Cardiac muscle cell (in vitro differentiated cells and primary cell): ENCODE measurements around the gene OR11A1. TPM values are rescaled to one million over a fixed set of nuclear protein-coding genes. Genes with fewer than 3 reads are reported as not detected.

Source experiments
- DNase-seq, 2 donors: peaks; one replicate each; pipeline versions ENCODE4 v3.0.0 to v3.0.0-alpha.2; 2010 to 2017; ENCODE audit warnings: low read depth in 1 of 2, low spot score in 1 of 2
- H3K27ac ChIP-seq: fragments of 200-600 bp; sonication (generic); 2 replicates; pipeline ENCODE4 v1.5.1; 2016
- H3K27me3 ChIP-seq: fragments of 200-600 bp; sonication (generic); 2 replicates; pipeline ENCODE4 v1.6.0; 2016; ENCODE audit warnings: control low read depth
- H3K36me3 ChIP-seq: fragments of 200-600 bp; sonication (generic); 2 replicates; pipeline ENCODE4 v1.5.1; 2016; ENCODE audit warnings: control low read depth
- H3K4me1 ChIP-seq: fragments of 200-600 bp; sonication (generic); 2 replicates; pipeline ENCODE4 v1.8.1; 2017; ENCODE audit warnings: low read depth, mild to moderate bottlenecking, mixed run types
- H3K4me3 ChIP-seq: fragments of 200-600 bp; sonication (generic); 2 replicates; pipeline ENCODE4 v1.5.1; 2016; ENCODE audit warnings: mild to moderate bottlenecking
- H3K9me3 ChIP-seq: fragments of 200-600 bp; sonication (generic); 2 replicates; pipeline ENCODE4 v1.5.1; 2017; ENCODE audit warnings: low read depth, mild to moderate bottlenecking, control low read depth
- CTCF ChIP-seq: IDR thresholded peaks from 2 replicates; pipeline ENCODE4 v1.5.1; 2012; ENCODE audit warnings: low read depth, mild to moderate bottlenecking, low read length
- polyA plus RNA-seq: library from polyadenylated mRNA; unstranded; fragments of >200 nt; fragmentation: Nextera tagmentation; extraction: Ambion mirVana; gene quantifications from 2 replicates; pipeline ENCODE4 v1.2.1, GENCODE V29; 2016
- total RNA-seq: library from RNA; depleted of rRNA; stranded (reverse); fragments of >200 nt; gene quantifications from 2 replicates; pipeline ENCODE4 v1.2.3, GENCODE V29; 2016

Gene OR11A1
- total and polyA plus RNA-seq, 2 experiments from 2014 or later: not detected

- Histone ChIP-seq H3K9me3 (no peaks in the 10 kb centered on the region), H3K4me3 (no peak overlapping the region), H3K27ac (no peak overlapping the region), H3K36me3 (no peaks in the 10 kb centered on the region), H3K27me3 (no peaks in the 10 kb centered on the region), H3K4me1 (no peaks in the 10 kb centered on the region)
- TF ChIP-seq CTCF: no peak
- no peak for DNase-seq
These were observed 32.0 kb upstream of the OR11A1 start for GRCh38 chr6:29488874-29489273.

- no peak for DNase-seq
- no peak within 1 kb of the TSS for H3K27ac ChIP-seq
- no peak within 1 kb of the TSS for H3K4me3 ChIP-seq
- no peaks in the 10 kb centered on the region for H3K9me3 ChIP-seq
- TF ChIP-seq CTCF: no peak
- no peaks in the 10 kb centered on the region for H3K4me1 ChIP-seq
- no peaks in the 10 kb centered on the region for H3K36me3 ChIP-seq
- no peaks in the 10 kb centered on the region for H3K27me3 ChIP-seq
These were observed 30.8 kb upstream of the OR11A1 start, which contains the start of gene MAS1L for GRCh38 chr6:29487660-29488059. Gene MAS1L (minus strand): TSS chr6:29487956. CDS start chr6:29487902, 54 bp downstream.

GRCh38 chr6:29487131-29487530 lies 30.3 kb upstream of the OR11A1 start:
- no peak for DNase-seq
- Histone ChIP-seq H3K4me1 (no peaks in the 10 kb centered on the region), H3K9me3 (no peaks in the 10 kb centered on the region), H3K27ac (no peak overlapping the region), H3K27me3 (no peaks in the 10 kb centered on the region), H3K36me3 (no peaks in the 10 kb centered on the region), H3K4me3 (no peak overlapping the region)
- TF ChIP-seq CTCF: no peak

- TF ChIP-seq CTCF: no peak
- no peaks in the 10 kb centered on the region for H3K4me1 ChIP-seq
These were observed 29.7 kb upstream of the OR11A1 start for GRCh38 chr6:29486577-29486976.

GRCh38 chr6:29483735-29484134 lies 26.9 kb upstream of the OR11A1 start:
- Histone ChIP-seq H3K9me3 (no peaks in the 10 kb centered on the region), H3K4me1 (no peaks in the 10 kb centered on the region), H3K4me3 (no peak overlapping the region), H3K36me3 (no peaks in the 10 kb centered on the region), H3K27ac (no peak overlapping the region), H3K27me3 (no peaks in the 10 kb centered on the region)
- no peak for TF ChIP-seq CTCF
- DNase-seq: no peak

More at GRCh38 chr6:29486577-29486976, 29.7 kb upstream of the OR11A1 start:
- no peak overlapping the region for H3K27ac ChIP-seq
- H3K9me3 ChIP-seq: no peaks in the 10 kb centered on the region
- H3K4me3 ChIP-seq: no peak overlapping the region
- no peaks in the 10 kb centered on the region for H3K27me3 ChIP-seq
- no peak for DNase-seq
- H3K36me3 ChIP-seq: no peaks in the 10 kb centered on the region

GRCh38 chr6:29483186-29483585 lies 26.3 kb upstream of the OR11A1 start:
- Histone ChIP-seq H3K9me3 (no peaks in the 10 kb centered on the region), H3K4me1 (no peaks in the 10 kb centered on the region), H3K36me3 (no peaks in the 10 kb centered on the region), H3K4me3 (no peak overlapping the region), H3K27ac (no peak overlapping the region), H3K27me3 (no peaks in the 10 kb centered on the region)
- no peak for DNase-seq
- no peak for TF ChIP-seq CTCF
